Gastrocnemius medialis (tissue), 4 donors: Measurements from ENCODE around the gene HIVEP2. TPM values are rescaled to one million over a fixed set of nuclear protein-coding genes. Genes with fewer than 3 reads are reported as not detected.

ENCODE experiments used
- ATAC-seq, 2 donors: fragments of 150-250 bp; one replicate each; pipeline ENCODE4 v1.9.1; 2016
- DNase-seq, 2 donors: peaks; one replicate each; pipeline ENCODE4 v3.0.0-alpha.2; 2019
- H3K27ac ChIP-seq, 4 donors: fragments of 200-600 bp; sonication (generic); 1 replicate in 1 of 4; 2 replicates in 3 of 4; pipeline ENCODE4 v1.5.1; 2016 to 2018; ENCODE audit warnings: mild to moderate bottlenecking in 2 of 4, moderate library complexity in 1 of 4
- H3K27me3 ChIP-seq, 3 donors: fragments of 200-600 bp; sonication (generic) in 2 of 3; 1 replicate in 1 of 3; 2 replicates in 2 of 3; pipeline versions ENCODE4 v1.5.1 to v1.6.0; 2016 to 2019; ENCODE audit warnings: mild to moderate bottlenecking in 1 of 3, moderate library complexity in 1 of 3
- H3K36me3 ChIP-seq, 2 donors: fragments of 200-600 bp; sonication (generic) in 1 of 2; one replicate each; pipeline ENCODE4 v1.5.1; 2017 to 2018
- H3K4me1 ChIP-seq, 2 donors: fragments of 200-600 bp; sonication (generic) in 1 of 2; one replicate each; pipeline ENCODE4 v1.5.1; 2016 to 2017; ENCODE audit warnings: mild to moderate bottlenecking in 2 of 2
- H3K4me3 ChIP-seq, 4 donors: fragments of 200-600 bp; sonication (generic) in 3 of 4; 1 replicate in 1 of 4; 2 replicates in 3 of 4; pipeline ENCODE4 v1.5.1; 2016 to 2019; ENCODE audit warnings: mild to moderate bottlenecking in 2 of 4
- H3K9me3 ChIP-seq, 3 donors: fragments of 200-600 bp; sonication (generic) in 2 of 3; 1 replicate in 1 of 3; 2 replicates in 2 of 3; pipeline ENCODE4 v1.5.1; 2016 to 2019
- CTCF ChIP-seq, 5 experiments: fragments of 450-650 bp in 3 of 5; fragments of 200-600 bp in 2 of 5; sonication (generic) in 2 of 5; IDR thresholded peaks in 4 of 5; conservative IDR thresholded peaks in 1 of 5; 1 replicate in 4 of 5; 2 replicates in 1 of 5; pipeline ENCODE4 v1.5.1; 2016 to 2019; ENCODE audit warnings: antibody characterized with exemption in 5 of 5, mild to moderate bottlenecking in 3 of 5, moderate library complexity in 3 of 5
- POLR2A ChIP-seq, 2 donors: fragments of 450-650 bp; IDR thresholded peaks; one replicate each; pipeline ENCODE4 v1.6.1; 2017; ENCODE audit warnings: antibody characterized with exemption in 2 of 2, mild to moderate bottlenecking in 2 of 2, moderate library complexity in 2 of 2
- in situ Hi-C, 4 donors: fragments of 200-750 bp; cut with MboI; loops; one replicate each; pipeline versions ENCODE4 v1.15.0 to v1.8.0; 2017; ENCODE audit warnings: low sequenced_read_pairs in 4 of 4
- intact Hi-C: fragments of 100-400 bp; cut with DNase I; formaldehyde crosslinking; loops from one replicate; pipeline ENCODE4 v1.15.1; 2023; ENCODE audit warnings: low total_unique reads
- total RNA-seq, 4 donors: library from RNA; depleted of rRNA; stranded (reverse); fragments of >200 nt; gene quantifications; one replicate each; pipeline versions ENCODE4 v1.1.0 to v1.2.3, GENCODE V29; 2016

Gene HIVEP2
- total RNA-seq, 4 donors from 2014 or later = 15.9 to 29.4 (median 25.3) TPM

- in situ Hi-C loops = no loop called here
- Histone ChIP-seq H3K36me3 (no peaks in the 10 kb centered on the region), H3K9me3 (no peaks in the 10 kb centered on the region), H3K27ac (no peak overlapping the region), H3K27me3 (no peaks in the 10 kb centered on the region), H3K4me3 (no peak overlapping the region), H3K4me1 (peaks cover 13 to 20% of the 10 kb centered on the region in 2 donors)
- intact Hi-C loops = no loop called here
- ATAC-seq = no peak
- DNase-seq = no peak
- no peak for TF ChIP-seq POLR2A (IDR thresholded peaks at IDR 0.05)
- TF ChIP-seq CTCF (IDR thresholded peaks at IDR 0.05 in 4 of 5, conservative IDR thresholded peaks at IDR 0.05 in 1 of 5) = no peak
Observed at GRCh38 chr6:142913036-142913510, 31.9 kb downstream of the HIVEP2 start.

- no peak for DNase-seq
- no peaks in the 10 kb centered on the region for H3K36me3 ChIP-seq
- H3K9me3 ChIP-seq = no peaks in the 10 kb centered on the region
- peaks cover 17 to 25% of the 10 kb centered on the region in 2 donors for H3K4me1 ChIP-seq
- intact Hi-C loops = no loop called here
- no peaks in the 10 kb centered on the region for H3K27me3 ChIP-seq
- TF ChIP-seq POLR2A (IDR thresholded peaks at IDR 0.05) (no peak), CTCF (IDR thresholded peaks at IDR 0.05 in 4 of 5, conservative IDR thresholded peaks at IDR 0.05 in 1 of 5) (no peak)
- in situ Hi-C loops = no loop called here
- no peak overlapping the region for H3K4me3 ChIP-seq
- no peak for ATAC-seq
- no peak overlapping the region for H3K27ac ChIP-seq
Observed at GRCh38 chr6:142912125-142912524, 32.9 kb downstream of the HIVEP2 start.

- Histone ChIP-seq H3K4me1 (peaks cover 22 to 32% of the 10 kb centered on the region in 2 donors), H3K4me3 (no peak overlapping the region), H3K27me3 (no peaks in the 10 kb centered on the region), H3K36me3 (no peaks in the 10 kb centered on the region), H3K9me3 (no peaks in the 10 kb centered on the region), H3K27ac (no peak overlapping the region)
- TF ChIP-seq CTCF (IDR thresholded peaks at IDR 0.05 in 4 of 5, conservative IDR thresholded peaks at IDR 0.05 in 1 of 5) (no peak), POLR2A (IDR thresholded peaks at IDR 0.05) (no peak)
- in situ Hi-C loops = no loop called here
- DNase-seq (no peak), ATAC-seq (no peak)
- intact Hi-C loops = no loop called here
Observed at GRCh38 chr6:142911430-142911829, 33.5 kb downstream of the HIVEP2 start.

GRCh38 chr6:142909686-142910085 lies 35.3 kb downstream of the HIVEP2 start:
- H3K4me1 ChIP-seq = peaks cover 32 to 38% of the 10 kb centered on the region in 2 donors
- no peak overlapping the region for H3K4me3 ChIP-seq
- H3K36me3 ChIP-seq = no peaks in the 10 kb centered on the region
- DNase-seq = no peak
- TF ChIP-seq POLR2A (IDR thresholded peaks at IDR 0.05) = no peak
- TF ChIP-seq CTCF (IDR thresholded peaks at IDR 0.05 in 4 of 5, conservative IDR thresholded peaks at IDR 0.05 in 1 of 5) = no peak
- no peak for ATAC-seq
- no peak overlapping the region for H3K27ac ChIP-seq
- intact Hi-C loops (no loop called here), in situ Hi-C loops (no loop called here)
- no peaks in the 10 kb centered on the region for H3K9me3 ChIP-seq
- no peaks in the 10 kb centered on the region for H3K27me3 ChIP-seq

GRCh38 chr6:142908235-142908634 lies 36.7 kb downstream of the HIVEP2 start:
- DNase-seq (no peak), ATAC-seq (no peak)
- H3K4me3 ChIP-seq = no peak overlapping the region
- no peaks in the 10 kb centered on the region for H3K36me3 ChIP-seq
- in situ Hi-C loops (no loop called here), intact Hi-C loops (no loop called here)
- peak overlapping the region; percentile 81 to 86 (median 84) for H3K27ac ChIP-seq
- TF ChIP-seq CTCF (IDR thresholded peaks at IDR 0.05 in 4 of 5, conservative IDR thresholded peaks at IDR 0.05 in 1 of 5) = no peak
- no peak for TF ChIP-seq POLR2A (IDR thresholded peaks at IDR 0.05)
- no peaks in the 10 kb centered on the region for H3K9me3 ChIP-seq
- H3K4me1 ChIP-seq = peaks cover 42 to 46% of the 10 kb centered on the region in 2 donors
- no peaks in the 10 kb centered on the region for H3K27me3 ChIP-seq
